Heart left ventricle (tissue), 16 donors: ENCODE results near the gene LPP. TPM values are rescaled to one million over a fixed set of nuclear protein-coding genes. Genes with fewer than 3 reads are reported as not detected.

Experiments
- ATAC-seq, 4 donors: fragments of 200-7000 bp; cut with Tn5 transposase; one replicate each; pipeline ENCODE4 v1.9.1; 2020 to 2022; ENCODE audit warnings: moderate library complexity in 4 of 4, mild to moderate bottlenecking in 3 of 4, moderate number of reproducible peaks in 1 of 4
- DNase-seq, 5 donors: peaks; one replicate each; pipeline ENCODE4 v3.0.0-alpha.2; 2020
- H3K27ac ChIP-seq, 12 donors: fragments of 200-600 bp; sonication (generic) in 4 of 12; one replicate each; pipeline versions ENCODE4 v1.5.0 to v1.8.0; 2016 to 2022; ENCODE audit warnings: mild to moderate bottlenecking in 2 of 12
- H3K27me3 ChIP-seq, 9 donors: fragments of 200-600 bp; sonication (generic) in 2 of 9; one replicate each; pipeline versions ENCODE4 v1.5.1 to v1.8.0; 2016 to 2022; ENCODE audit warnings: mild to moderate bottlenecking in 3 of 9
- H3K36me3 ChIP-seq, 9 donors: fragments of 200-600 bp; sonication (generic) in 2 of 9; one replicate each; pipeline versions ENCODE4 v1.5.0 to v1.8.0; 2018 to 2022; ENCODE audit warnings: mild to moderate bottlenecking in 2 of 9
- H3K4me1 ChIP-seq, 12 donors: fragments of 200-600 bp; sonication (generic) in 4 of 12; one replicate each; pipeline versions ENCODE4 v1.5.0 to v1.8.0; 2016 to 2022; ENCODE audit warnings: mild to moderate bottlenecking in 3 of 12
- H3K4me3 ChIP-seq, 12 donors: fragments of 200-600 bp; sonication (generic) in 4 of 12; one replicate each; pipeline versions ENCODE4 v1.5.0 to v1.8.0; 2017 to 2022; ENCODE audit warnings: mild to moderate bottlenecking in 9 of 12, moderate library complexity in 4 of 12
- H3K9me3 ChIP-seq, 12 donors: fragments of 200-600 bp; sonication (generic) in 4 of 12; one replicate each; pipeline versions ENCODE4 v1.5.0 to v1.8.0; 2016 to 2022; ENCODE audit warnings: mild to moderate bottlenecking in 1 of 12
- POLR2A ChIP-seq, 2 donors: fragments of 450-650 bp; IDR thresholded peaks; one replicate each; pipeline ENCODE4 v1.6.1; 2017; ENCODE audit warnings: antibody characterized with exemption in 2 of 2, mild to moderate bottlenecking in 2 of 2, moderate library complexity in 2 of 2
- WGBS, 4 donors: extraction: QIAGEN DNeasy Blood & Tissue Kit in 2 of 4; methylation state at CpG; one replicate each; pipeline versions ENCODE4 v1.1.5 to v1.1.7; 2013 to 2018; 5-methylcytosine and 5-hydroxymethylcytosine counted together
- intact Hi-C, 10 donors: fragments of 100-400 bp; cut with DNase I; formaldehyde crosslinking; loops; one replicate each; pipeline versions ENCODE4 v1.11.1 to v1.14.2; 2022
- polyA plus RNA-seq, 2 donors: library from polyadenylated mRNA; stranded (reverse); fragments of 200-250 nt; gene quantifications; one replicate each; pipeline ENCODE4 v1.2.3, GENCODE V29; 2013
- total RNA-seq, 9 donors: library from RNA; depleted of rRNA in 2 of 9; stranded (reverse); fragments of >200 nt in 2 of 9; fragmentation: NEBNext Ultra II Directional in 3 of 9; extraction: Animal tissue kit (Norgen Biotek cat#: 25700) in 3 of 9; gene quantifications; one replicate each; pipeline versions ENCODE4 v1.1.0 to v1.2.4, GENCODE V29; 2016 to 2023
- TF ChIP-seq, protein P1 (sequence below), 12 donors: fragments of 200-600 bp; sonication (generic) in 4 of 12; IDR thresholded peaks; one replicate each; pipeline versions ENCODE4 v1.5.0 to v1.8.0; 2018 to 2022; ENCODE audit warnings: antibody characterized with exemption in 12 of 12, mild to moderate bottlenecking in 5 of 12
- donor health status: ischemic (EF 13 %, LVEDD 7.1; RV severe dilation, severe dysfunction).
- donor health status: healthy with polysubstance abuse.
- donor health status: DM: no; HTN: yes; CAD: no.
- donor health status: DM: no; HTN: no; CAD: no.
- donor health status: ischemic (EF 25% LVEDD 6.9; RV normal size, moderate dysfunction).
- donor health status: ischemic (EF 25% LVEDD 5.7; RV mildly dilated, moderate dysfunction).
- donor health status: healthy.
- donor health status: DM: yes; HTN: yes; CAD: no.
- donor health status: ischemic (EF 35%, LVEDD 5.7; RV mildly dilated, moderate dysfunction).
- donor health status: nonischemic (EF 11% LVEDD 7.7; RV severe dilation, severe dysfunction).
- donor health status: DM: yes; HTN: yes; CAD: no.
- donor health status: PGD.
- donor health status: ischemic (EF 29% LVEDD 5.4; RV normal size, mild dysfunction).
- donor health status: nonischemic (EF 23%, LVEDD 6.1; RV moderate dilation, normal function).

LPP gene
- total and polyA plus RNA-seq, 11 donors: 9.2 to 178 (median 100) TPM

DNA sequence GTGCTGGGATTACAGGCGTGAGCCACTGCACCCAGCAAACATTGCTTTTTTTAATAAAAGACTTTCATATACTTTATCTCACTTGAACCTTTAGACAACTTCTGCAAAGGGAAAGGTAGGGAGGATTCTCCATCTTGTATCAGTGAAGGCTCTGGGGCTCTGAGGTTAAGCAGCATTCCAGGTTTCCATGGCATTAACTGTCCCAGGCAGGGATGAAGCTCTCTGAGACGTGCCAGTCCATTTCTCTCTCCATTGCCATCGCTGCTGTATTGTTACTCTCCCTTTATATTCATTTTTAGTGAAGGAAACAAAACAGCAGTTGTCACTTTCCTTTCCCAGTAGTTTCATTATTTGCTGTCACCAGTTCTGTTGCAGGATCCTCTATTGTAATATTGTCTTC is 342.4 kb downstream of the LPP start:
- no peak overlapping the region for H3K4me3 ChIP-seq
- H3K36me3 ChIP-seq: peaks cover 0 to under 1% (median 0%) of the 10 kb centered on the region in 9 donors
- intact Hi-C loops: no loop called here
- H3K9me3 ChIP-seq: no peaks in the 10 kb centered on the region
- H3K27me3 ChIP-seq: no peaks in the 10 kb centered on the region
- H3K4me1 ChIP-seq: peaks cover 0 to 19% (median 4%) of the 10 kb centered on the region in 12 donors
- no peak for TF ChIP-seq POLR2A (IDR thresholded peaks at IDR 0.05)
- TF ChIP-seq, protein P1, sequence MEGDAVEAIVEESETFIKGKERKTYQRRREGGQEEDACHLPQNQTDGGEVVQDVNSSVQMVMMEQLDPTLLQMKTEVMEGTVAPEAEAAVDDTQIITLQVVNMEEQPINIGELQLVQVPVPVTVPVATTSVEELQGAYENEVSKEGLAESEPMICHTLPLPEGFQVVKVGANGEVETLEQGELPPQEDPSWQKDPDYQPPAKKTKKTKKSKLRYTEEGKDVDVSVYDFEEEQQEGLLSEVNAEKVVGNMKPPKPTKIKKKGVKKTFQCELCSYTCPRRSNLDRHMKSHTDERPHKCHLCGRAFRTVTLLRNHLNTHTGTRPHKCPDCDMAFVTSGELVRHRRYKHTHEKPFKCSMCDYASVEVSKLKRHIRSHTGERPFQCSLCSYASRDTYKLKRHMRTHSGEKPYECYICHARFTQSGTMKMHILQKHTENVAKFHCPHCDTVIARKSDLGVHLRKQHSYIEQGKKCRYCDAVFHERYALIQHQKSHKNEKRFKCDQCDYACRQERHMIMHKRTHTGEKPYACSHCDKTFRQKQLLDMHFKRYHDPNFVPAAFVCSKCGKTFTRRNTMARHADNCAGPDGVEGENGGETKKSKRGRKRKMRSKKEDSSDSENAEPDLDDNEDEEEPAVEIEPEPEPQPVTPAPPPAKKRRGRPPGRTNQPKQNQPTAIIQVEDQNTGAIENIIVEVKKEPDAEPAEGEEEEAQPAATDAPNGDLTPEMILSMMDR (IDR thresholded peaks at IDR 0.05): no peak
- no peak overlapping the region for H3K27ac ChIP-seq
- no peak for ATAC-seq
- WGBS, 4 donors: 92 to 96% (median 93%) methylated on average over 3 of the region's 3 CpGs
- no peak for DNase-seq

DNA sequence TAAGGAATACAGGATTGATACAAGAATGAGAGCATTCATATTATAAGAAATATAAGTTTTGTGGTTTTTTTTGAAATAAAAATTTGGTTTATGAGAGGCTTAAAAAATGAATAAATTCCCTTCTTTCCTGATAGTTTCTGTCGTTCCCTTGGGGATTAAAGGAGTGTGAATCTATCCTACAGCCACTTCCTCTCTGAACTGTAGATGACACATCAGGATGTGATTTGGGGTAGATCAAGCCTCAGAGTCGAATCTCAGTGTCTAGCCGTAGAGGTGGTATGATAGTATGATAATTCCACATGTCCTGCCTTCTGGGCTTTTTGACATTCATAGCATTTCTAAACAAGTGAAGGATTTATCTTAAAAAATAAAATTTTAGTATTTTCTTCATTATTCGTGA is 343.1 kb downstream of the LPP start:
- no peak for TF ChIP-seq POLR2A (IDR thresholded peaks at IDR 0.05)
- TF ChIP-seq, protein P1 (IDR thresholded peaks at IDR 0.05): no peak
- ATAC-seq: no peak
- Histone ChIP-seq H3K27me3 (no peaks in the 10 kb centered on the region), H3K4me1 (peaks cover 0 to 13% (median 0%) of the 10 kb centered on the region in 12 donors), H3K36me3 (no peaks in the 10 kb centered on the region), H3K4me3 (no peak overlapping the region), H3K27ac (no peak overlapping the region), H3K9me3 (peaks cover 0 to 2% (median 0%) of the 10 kb centered on the region in 12 donors)
- intact Hi-C loops: no loop called here
- 62 to 69% (median 67%) methylated on average over 4 of the region's 4 CpGs for WGBS, 4 donors
- DNase-seq: no peak

DNA sequence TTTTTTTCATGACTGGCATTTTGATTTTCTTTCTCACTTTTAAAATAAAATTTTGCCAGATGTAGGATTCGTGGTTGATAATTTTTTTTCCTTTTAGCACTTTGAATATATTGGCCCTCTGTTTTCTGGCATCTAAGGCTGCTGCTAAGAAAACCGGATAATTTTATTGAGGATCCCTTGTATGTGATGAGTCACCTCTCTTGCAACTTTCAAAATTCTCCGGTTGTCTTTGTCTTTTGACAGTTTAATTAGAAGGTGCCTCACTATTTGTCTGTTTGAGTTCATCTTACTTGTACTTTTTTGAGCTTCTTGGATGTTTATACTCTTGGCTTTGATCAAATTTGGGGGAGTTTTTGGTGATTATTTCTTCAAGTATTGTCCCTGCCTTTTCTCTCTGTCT is 349.7 kb downstream of the LPP start:
- no peak for DNase-seq
- no peaks in the 10 kb centered on the region for H3K36me3 ChIP-seq

DNA sequence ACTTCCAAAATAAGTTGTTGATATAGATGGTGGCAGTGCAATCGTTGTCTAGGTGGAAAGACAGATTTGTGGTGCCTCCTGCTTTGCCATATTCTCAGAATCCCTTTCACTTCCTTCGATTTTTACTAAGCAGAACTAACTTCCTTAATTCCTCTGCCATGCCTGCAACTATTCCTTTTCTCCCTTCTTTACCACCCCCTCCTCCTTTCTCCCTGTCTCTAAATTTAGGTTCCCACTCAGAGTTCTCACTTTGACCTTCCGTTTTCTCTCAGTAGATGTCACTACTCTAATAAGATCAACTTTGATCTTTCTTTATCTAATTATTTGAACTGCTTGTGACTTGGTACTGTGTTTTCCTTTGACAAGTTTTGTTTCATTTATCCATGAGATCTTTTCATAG is 351.2 kb downstream of the LPP start:
- DNase-seq (no peak), ATAC-seq (no peak)
- Histone ChIP-seq H3K36me3 (no peaks in the 10 kb centered on the region), H3K27me3 (no peaks in the 10 kb centered on the region), H3K27ac (no peak overlapping the region), H3K4me1 (peaks cover 0 to 39% (median 15%) of the 10 kb centered on the region in 12 donors), H3K9me3 (peaks cover 0 to 31% (median 17%) of the 10 kb centered on the region in 12 donors), H3K4me3 (no peak overlapping the region)
- TF ChIP-seq, protein P1 (IDR thresholded peaks at IDR 0.05): no peak
- TF ChIP-seq POLR2A (IDR thresholded peaks at IDR 0.05): no peak
- intact Hi-C loops: no loop called here
- 45 to 50% (median 49%) methylated on average over 3 of the region's 3 CpGs for WGBS, 4 donors

More for the DNA sequence above, 349.7 kb downstream of the LPP start:
- Histone ChIP-seq H3K27ac (no peak overlapping the region), H3K9me3 (peaks cover 0 to 31% (median 17%) of the 10 kb centered on the region in 12 donors), H3K4me3 (no peak overlapping the region), H3K4me1 (peaks cover 0 to 39% (median 15%) of the 10 kb centered on the region in 12 donors), H3K27me3 (no peaks in the 10 kb centered on the region)
- no peak for ATAC-seq
- WGBS, 4 donors: 65 to 96% (median 76%) methylated on average over 3 of the region's 3 CpGs
- intact Hi-C loops: no loop called here
- TF ChIP-seq, protein P1 (IDR thresholded peaks at IDR 0.05): no peak
- no peak for TF ChIP-seq POLR2A (IDR thresholded peaks at IDR 0.05)
